ENCODE data around the gene ITGA7. TPM values are rescaled to one million over a fixed set of nuclear protein-coding genes. Genes with fewer than 3 reads are reported as not detected.

The ITGA7 gene
- total RNA-seq, 1 experiment from 2014 or later, result 96.2 TPM

- ATAC-seq (no peak), DNase-seq (ENCODE audit: low spot score) (no peak)
- no peak overlapping the region; the same call in 1 of the 2 replicates for H3K27ac Mint-ChIP-seq
- H3K36me3 Mint-ChIP-seq, result no peaks in the 10 kb centered on the region
- H3K4me1 Mint-ChIP-seq, result peaks cover 6% of the 10 kb centered on the region; the same call in 1 of the 2 replicates
- ChIA-PET CTCF (no interaction called here), POLR2A (no interaction called here)
- TF ChIP-seq, protein P1, sequence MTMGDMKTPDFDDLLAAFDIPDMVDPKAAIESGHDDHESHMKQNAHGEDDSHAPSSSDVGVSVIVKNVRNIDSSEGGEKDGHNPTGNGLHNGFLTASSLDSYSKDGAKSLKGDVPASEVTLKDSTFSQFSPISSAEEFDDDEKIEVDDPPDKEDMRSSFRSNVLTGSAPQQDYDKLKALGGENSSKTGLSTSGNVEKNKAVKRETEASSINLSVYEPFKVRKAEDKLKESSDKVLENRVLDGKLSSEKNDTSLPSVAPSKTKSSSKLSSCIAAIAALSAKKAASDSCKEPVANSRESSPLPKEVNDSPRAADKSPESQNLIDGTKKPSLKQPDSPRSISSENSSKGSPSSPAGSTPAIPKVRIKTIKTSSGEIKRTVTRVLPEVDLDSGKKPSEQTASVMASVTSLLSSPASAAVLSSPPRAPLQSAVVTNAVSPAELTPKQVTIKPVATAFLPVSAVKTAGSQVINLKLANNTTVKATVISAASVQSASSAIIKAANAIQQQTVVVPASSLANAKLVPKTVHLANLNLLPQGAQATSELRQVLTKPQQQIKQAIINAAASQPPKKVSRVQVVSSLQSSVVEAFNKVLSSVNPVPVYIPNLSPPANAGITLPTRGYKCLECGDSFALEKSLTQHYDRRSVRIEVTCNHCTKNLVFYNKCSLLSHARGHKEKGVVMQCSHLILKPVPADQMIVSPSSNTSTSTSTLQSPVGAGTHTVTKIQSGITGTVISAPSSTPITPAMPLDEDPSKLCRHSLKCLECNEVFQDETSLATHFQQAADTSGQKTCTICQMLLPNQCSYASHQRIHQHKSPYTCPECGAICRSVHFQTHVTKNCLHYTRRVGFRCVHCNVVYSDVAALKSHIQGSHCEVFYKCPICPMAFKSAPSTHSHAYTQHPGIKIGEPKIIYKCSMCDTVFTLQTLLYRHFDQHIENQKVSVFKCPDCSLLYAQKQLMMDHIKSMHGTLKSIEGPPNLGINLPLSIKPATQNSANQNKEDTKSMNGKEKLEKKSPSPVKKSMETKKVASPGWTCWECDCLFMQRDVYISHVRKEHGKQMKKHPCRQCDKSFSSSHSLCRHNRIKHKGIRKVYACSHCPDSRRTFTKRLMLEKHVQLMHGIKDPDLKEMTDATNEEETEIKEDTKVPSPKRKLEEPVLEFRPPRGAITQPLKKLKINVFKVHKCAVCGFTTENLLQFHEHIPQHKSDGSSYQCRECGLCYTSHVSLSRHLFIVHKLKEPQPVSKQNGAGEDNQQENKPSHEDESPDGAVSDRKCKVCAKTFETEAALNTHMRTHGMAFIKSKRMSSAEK (CRISPR knock-in tag; IDR thresholded peaks at IDR 0.05; ENCODE audit: borderline replicate concordance), result no peak
- TF ChIP-seq E2F5 (CRISPR knock-in tag; IDR thresholded peaks at IDR 0.05) (no peak), OVOL2 (CRISPR knock-in tag; IDR thresholded peaks at IDR 0.05; ENCODE audit: borderline replicate concordance) (no peak), NFE2L1 (CRISPR knock-in tag; IDR thresholded peaks at IDR 0.05) (no peak), CBFB (CRISPR knock-in tag; IDR thresholded peaks at IDR 0.05; ENCODE audit: low read depth) (no peak), NR1H2 (CRISPR knock-in tag; IDR thresholded peaks at IDR 0.05) (no peak)
- TF ChIP-seq, protein P2, sequence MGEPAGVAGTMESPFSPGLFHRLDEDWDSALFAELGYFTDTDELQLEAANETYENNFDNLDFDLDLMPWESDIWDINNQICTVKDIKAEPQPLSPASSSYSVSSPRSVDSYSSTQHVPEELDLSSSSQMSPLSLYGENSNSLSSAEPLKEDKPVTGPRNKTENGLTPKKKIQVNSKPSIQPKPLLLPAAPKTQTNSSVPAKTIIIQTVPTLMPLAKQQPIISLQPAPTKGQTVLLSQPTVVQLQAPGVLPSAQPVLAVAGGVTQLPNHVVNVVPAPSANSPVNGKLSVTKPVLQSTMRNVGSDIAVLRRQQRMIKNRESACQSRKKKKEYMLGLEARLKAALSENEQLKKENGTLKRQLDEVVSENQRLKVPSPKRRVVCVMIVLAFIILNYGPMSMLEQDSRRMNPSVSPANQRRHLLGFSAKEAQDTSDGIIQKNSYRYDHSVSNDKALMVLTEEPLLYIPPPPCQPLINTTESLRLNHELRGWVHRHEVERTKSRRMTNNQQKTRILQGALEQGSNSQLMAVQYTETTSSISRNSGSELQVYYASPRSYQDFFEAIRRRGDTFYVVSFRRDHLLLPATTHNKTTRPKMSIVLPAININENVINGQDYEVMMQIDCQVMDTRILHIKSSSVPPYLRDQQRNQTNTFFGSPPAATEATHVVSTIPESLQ (CRISPR knock-in tag; IDR thresholded peaks at IDR 0.05), result no peak
- TF ChIP-seq, protein P3, sequence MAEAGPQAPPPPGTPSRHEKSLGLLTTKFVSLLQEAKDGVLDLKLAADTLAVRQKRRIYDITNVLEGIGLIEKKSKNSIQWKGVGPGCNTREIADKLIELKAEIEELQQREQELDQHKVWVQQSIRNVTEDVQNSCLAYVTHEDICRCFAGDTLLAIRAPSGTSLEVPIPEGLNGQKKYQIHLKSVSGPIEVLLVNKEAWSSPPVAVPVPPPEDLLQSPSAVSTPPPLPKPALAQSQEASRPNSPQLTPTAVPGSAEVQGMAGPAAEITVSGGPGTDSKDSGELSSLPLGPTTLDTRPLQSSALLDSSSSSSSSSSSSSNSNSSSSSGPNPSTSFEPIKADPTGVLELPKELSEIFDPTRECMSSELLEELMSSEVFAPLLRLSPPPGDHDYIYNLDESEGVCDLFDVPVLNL (CRISPR knock-in tag; IDR thresholded peaks at IDR 0.05; ENCODE audit: borderline replicate concordance, low read depth), result no peak
- H3K4me3 Mint-ChIP-seq, result no peak overlapping the region
- H3K9me3 Mint-ChIP-seq, result no peaks in the 10 kb centered on the region
- peaks cover 10% of the 10 kb centered on the region for H3K27me3 Mint-ChIP-seq (ENCODE audit: low read depth)
Measured at GRCh38 chr12:55637467-55637866, 70.2 kb downstream of the ITGA7 start.

DNA sequence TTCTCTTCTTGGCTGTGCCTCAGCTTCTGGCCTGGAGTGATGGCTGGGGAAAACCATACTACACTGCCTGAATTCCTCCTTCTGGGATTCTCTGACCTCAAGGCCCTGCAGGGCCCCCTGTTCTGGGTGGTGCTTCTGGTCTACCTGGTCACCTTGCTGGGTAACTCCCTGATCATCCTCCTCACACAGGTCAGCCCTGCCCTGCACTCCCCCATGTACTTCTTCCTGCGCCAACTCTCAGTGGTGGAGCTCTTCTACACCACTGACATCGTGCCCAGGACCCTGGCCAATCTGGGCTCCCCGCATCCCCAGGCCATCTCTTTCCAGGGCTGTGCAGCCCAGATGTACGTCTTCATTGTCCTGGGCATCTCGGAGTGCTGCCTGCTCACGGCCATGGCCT, 70.9 kb downstream of the ITGA7 start, which contains the start of gene OR10P1:
OR10P1 (plus strand) TSS at position 40 of the 400 bp plus-strand sequence; CDS start at position 40, 0 bp downstream.
- no peaks in the 10 kb centered on the region for H3K4me1 Mint-ChIP-seq
- H3K4me3 Mint-ChIP-seq, result no peak within 1 kb of the TSS
- no peaks in the 10 kb centered on the region for H3K36me3 Mint-ChIP-seq
- ChIA-PET POLR2A (no interaction called here), CTCF (interaction anchor here (0.6 to 1.6 kb wide), 2 partner anchors 10 to 19 kb away, joined by 3 to 5 read pairs; no protein-coding TSS in a partner anchor)
- H3K9me3 Mint-ChIP-seq, result no peaks in the 10 kb centered on the region
- ATAC-seq (no peak), DNase-seq (ENCODE audit: low spot score) (no peak)
- H3K27me3 Mint-ChIP-seq (ENCODE audit: low read depth), result peaks cover 10% of the 10 kb centered on the region
- no peak within 1 kb of the TSS; the same call in 1 of the 2 replicates for H3K27ac Mint-ChIP-seq
- TF ChIP-seq, protein P4, sequence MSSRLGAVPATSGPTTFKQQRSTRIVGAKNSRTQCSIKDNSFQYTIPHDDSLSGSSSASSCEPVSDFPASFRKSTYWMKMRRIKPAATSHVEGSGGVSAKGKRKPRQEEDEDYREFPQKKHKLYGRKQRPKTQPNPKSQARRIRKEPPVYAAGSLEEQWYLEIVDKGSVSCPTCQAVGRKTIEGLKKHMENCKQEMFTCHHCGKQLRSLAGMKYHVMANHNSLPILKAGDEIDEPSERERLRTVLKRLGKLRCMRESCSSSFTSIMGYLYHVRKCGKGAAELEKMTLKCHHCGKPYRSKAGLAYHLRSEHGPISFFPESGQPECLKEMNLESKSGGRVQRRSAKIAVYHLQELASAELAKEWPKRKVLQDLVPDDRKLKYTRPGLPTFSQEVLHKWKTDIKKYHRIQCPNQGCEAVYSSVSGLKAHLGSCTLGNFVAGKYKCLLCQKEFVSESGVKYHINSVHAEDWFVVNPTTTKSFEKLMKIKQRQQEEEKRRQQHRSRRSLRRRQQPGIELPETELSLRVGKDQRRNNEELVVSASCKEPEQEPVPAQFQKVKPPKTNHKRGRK (CRISPR knock-in tag; IDR thresholded peaks at IDR 0.05; ENCODE audit: borderline replicate concordance), result no peak
- TF ChIP-seq IRF2 (CRISPR knock-in tag; IDR thresholded peaks at IDR 0.05; ENCODE audit: borderline replicate concordance, low read depth) (no peak), ZBTB21 (CRISPR knock-in tag; IDR thresholded peaks at IDR 0.05; ENCODE audit: borderline replicate concordance) (no peak), ZNF232 (CRISPR knock-in tag; IDR thresholded peaks at IDR 0.05) (no peak), ZNF671 (CRISPR knock-in tag; IDR thresholded peaks at IDR 0.05) (no peak), SMAD4 (CRISPR knock-in tag; IDR thresholded peaks at IDR 0.05) (no peak), NFYB (CRISPR knock-in tag; conservative IDR thresholded peaks at IDR 0.05; ENCODE audit: low read depth) (no peak), JUN (CRISPR knock-in tag; IDR thresholded peaks at IDR 0.05) (no peak), OVOL2 (CRISPR knock-in tag; IDR thresholded peaks at IDR 0.05; ENCODE audit: borderline replicate concordance) (no peak)
- TF ChIP-seq, protein P5, sequence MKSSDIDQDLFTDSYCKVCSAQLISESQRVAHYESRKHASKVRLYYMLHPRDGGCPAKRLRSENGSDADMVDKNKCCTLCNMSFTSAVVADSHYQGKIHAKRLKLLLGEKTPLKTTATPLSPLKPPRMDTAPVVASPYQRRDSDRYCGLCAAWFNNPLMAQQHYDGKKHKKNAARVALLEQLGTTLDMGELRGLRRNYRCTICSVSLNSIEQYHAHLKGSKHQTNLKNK (CRISPR knock-in tag; IDR thresholded peaks at IDR 0.05), result no peak
